ENCODE measurements around the gene SLX9.

DNA sequence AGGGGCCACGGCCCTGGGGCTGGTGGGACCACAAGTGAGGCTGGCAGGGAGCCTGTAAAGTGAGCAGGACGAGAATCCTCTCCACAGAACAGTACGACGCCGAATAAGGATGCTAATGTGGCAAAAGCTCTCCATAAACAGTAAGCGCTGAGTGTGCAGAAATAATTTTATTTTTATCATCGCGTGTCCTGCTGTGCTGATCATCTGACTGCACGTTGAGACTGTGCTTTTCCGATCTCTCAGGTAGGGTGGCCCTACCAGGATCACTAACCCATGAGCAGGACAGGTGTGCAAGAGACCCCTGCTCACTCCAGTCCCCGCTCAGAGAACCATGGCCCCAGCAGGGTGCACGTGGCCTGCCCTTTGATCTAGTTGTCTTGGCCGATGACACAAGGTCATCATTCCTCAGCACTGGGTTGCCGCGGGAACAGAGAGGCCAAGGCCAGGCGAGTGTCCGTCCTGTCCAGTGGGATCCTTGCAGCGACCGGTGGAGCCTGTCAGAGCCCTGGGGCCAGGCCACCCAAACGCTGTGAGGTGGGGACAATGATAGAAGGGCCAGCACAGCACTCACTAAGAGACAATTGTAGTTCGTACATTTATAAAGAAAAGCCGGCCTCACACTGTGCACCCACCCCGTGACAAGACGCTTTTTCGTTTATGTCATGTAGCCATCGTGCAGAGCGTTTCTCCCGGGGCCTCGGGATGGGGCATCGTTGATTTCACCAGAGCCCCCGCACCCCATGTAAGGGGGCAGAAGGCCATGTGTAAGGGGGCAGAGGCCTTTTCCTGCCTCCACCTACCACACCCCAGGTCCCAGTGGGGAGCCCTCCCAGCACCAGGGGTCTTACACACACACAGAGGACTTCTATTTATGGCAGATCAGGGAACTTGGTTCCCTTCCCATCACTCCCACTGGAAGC is 81.9 kb downstream of the SLX9 start:
- TF ChIP-seq POLR2A (IDR thresholded peaks at IDR 0.05; ENCODE audit: low read depth, low read length) (no peak), POLR2AphosphoS5 (IDR thresholded peaks at IDR 0.05; ENCODE audit: low read depth, low read length) (no peak), TAF1 (IDR thresholded peaks at IDR 0.05; ENCODE audit: low read depth, low read length) (no peak), PAX5 (IDR thresholded peaks at IDR 0.05; ENCODE audit: insufficient read depth, low read length, severe bottlenecking) (no peak), SPI1 (IDR thresholded peaks at IDR 0.05; ENCODE audit: low read depth, low read length) (no peak), POU2F2 (IDR thresholded peaks at IDR 0.05; ENCODE audit: low read depth, low read length) (no peak)
